ENCODE data around the gene CYP2B6.
"Not testable (repeated sequence)": the region's sequence is repeated elsewhere in the genome, so short reads cannot be mapped to it uniquely, and the experiment has no call there.

CYP2B6 gene

GRCh38 chr19:41031916-41032315 is 40.8 kb downstream of the CYP2B6 start:
- ATAC-seq, result no peak

DNA sequence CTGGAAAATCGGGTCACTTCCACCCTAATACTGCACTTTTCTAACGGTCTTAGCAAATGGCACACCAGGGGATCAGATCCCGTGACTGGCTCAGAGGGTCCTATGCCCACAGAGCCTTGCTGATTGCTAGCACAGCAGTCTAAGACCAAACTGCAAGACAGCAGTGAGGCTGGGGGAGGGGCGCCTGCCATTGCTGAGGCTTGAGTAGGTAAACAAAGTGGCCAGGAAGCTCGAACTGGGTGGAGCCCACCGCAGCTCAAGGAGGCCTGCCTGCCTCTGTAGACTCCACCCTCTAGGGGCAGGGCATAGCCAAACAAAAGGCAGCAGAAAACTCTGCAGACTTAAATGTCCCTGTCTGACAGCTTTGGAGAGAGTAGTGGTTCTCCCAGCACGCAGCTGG is 42.2 kb downstream of the CYP2B6 start:
- not testable (repeated sequence) for ATAC-seq

DNA sequence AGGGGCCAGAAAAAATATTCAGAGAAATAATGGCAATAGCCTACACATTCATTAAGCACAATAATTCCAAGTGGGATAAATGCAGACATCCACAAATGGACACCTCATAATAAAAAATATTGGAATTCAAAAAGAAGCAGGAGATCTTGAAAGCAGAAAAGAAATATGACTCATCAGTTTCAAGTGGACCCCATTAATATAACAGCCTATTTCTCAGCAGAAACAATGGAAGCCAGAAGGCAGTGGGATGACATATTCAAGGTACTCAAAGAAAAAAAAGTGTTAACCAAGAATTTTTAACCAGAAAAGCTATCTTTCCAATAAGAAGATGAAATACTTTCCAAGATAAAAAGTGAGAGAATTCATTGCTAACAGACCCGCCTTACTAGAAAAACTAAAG is 48.7 kb downstream of the CYP2B6 start:
- no peak for ATAC-seq

DNA sequence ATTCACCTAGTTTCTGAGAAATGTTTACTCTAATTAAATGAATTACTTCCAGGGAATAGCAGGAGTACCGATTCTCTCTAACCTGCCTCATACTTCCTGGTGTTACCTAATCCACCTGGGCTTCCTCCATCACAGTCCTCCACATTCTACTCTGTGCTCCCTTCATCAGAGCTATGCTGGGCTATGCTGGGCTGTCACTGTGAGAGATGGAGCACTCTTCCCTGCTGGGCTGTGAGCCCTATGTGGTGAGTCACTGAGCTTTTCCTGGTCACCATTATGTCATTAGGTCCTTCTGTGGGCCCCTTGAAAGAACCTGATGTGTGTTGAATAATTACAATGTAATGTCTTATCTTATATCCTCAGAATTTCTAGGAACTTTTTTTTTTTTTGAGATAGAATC is 54.0 kb downstream of the CYP2B6 start:
- not testable (repeated sequence) for ATAC-seq

DNA sequence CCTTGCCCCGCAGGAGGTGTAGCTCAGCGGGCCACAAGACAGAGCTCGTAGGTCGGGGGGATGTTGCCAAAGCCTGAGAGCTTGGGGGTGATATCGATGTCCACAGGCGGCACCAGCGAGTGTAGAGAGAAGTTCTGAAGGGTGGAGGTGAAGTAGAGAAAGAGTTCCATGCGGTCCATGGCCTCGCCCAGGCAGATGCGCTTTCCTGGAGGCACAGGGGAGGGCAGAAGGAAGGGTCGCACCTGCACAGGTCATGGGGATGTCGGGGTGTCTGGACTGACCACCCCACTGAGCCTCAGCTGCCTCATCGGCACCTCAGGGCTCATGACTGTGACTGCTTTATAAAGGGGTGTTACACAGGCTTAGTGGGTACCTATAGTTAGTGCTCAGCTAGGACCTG is 59.3 kb downstream of the CYP2B6 start:
- no peak for ATAC-seq

DNA sequence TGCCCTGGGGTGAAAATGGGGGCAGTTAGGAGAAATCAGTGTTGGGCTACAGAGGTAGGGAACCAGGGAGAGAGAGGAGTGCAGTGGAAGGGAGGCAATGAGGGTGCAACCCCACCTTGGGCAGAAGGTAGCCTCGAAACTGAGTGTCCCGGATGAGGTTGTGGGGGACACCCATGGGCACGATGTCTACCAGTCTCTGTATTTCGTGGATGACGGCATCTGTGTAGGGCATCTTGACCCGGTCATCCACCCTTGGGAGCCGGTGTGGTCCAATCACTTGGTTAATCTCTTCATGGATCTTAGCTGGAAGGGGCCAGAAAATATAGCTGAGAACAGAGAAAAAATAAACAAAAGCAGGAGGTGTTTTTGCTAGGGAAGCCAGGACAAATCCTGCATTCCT is 61.1 kb downstream of the CYP2B6 start:
- ATAC-seq, result not testable (repeated sequence)

DNA sequence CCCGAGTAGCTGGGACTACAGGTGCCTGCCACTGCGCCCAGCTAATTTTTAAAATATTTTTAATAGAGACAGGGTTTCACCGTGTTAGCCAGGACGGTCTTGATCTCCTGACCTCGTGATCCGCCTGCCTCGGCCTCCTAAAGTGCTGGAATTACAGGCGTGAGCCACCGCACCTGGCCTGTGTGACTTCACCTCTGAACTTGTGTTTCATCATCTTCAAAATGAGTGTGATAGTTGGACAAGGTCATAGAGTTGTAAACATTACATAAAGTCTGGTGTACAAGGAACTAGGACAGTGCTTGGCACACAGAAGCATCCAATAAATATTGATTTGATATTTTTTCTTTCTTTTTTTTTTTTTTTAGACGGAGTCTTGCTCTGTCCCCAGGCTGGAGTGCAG is 62.2 kb downstream of the CYP2B6 start:
- ATAC-seq, result not testable (repeated sequence)

- ATAC-seq, result no peak
Measured at GRCh38 chr19:41064974-41065569, 74.0 kb downstream of the CYP2B6 start.

Measured in activated CD4-positive, CD25-positive, alpha-beta regulatory T cell treated with anti-CD3 and anti-CD28 coated beads, Interleukin-2, amount 50 U/mL, for 24 hours (primary cell).